Measurements from ENCODE around the gene RAB29.

Gene RAB29
- 36.2 to 74.3 reads per million in 2 donors for total RNA-seq

GRCh38 chr1:205775015-205775716 is at the start of gene RAB29:
RAB29 (minus strand) TSS chr1:205775482; CDS start chr1:205774956, 526 bp downstream.
- peak; percentile 53 to 93 (median 81) for DNase-seq

GRCh38 chr1:205824180-205824579 is 48.9 kb upstream of the RAB29 start:
- DNase-seq = peak in 1 of 5 experiments; percentile 82

- peak in 1 of 5 experiments; percentile 79 for DNase-seq
These were observed 48.0 kb upstream of the RAB29 start for GRCh38 chr1:205823260-205823659.

GRCh38 chr1:205822397-205822796 is 47.1 kb upstream of the RAB29 start:
- no peak for DNase-seq

GRCh38 chr1:205817988-205818387 is 42.7 kb upstream of the RAB29 start:
- no peak for DNase-seq

- DNase-seq = no peak
These were observed 42.1 kb upstream of the RAB29 start for GRCh38 chr1:205817364-205817763.

- DNase-seq = peak in 2 of 5 experiments; percentile 16 to 55
These were observed 38.4 kb upstream of the RAB29 start for GRCh38 chr1:205813755-205814058.

- peak; percentile 84 to 97 (median 93) for DNase-seq
These were observed 37.8 kb upstream of the RAB29 start, which contains the start of gene SLC41A1 for GRCh38 chr1:205812878-205813754. SLC41A1 (minus strand) TSS chr1:205813198; CDS start chr1:205810441, 2,757 bp downstream.

- peak in 1 of 5 experiments; percentile 29 for DNase-seq
These were observed 37.1 kb upstream of the RAB29 start for GRCh38 chr1:205812271-205812877.

GRCh38 chr1:205811660-205812059 is 36.4 kb upstream of the RAB29 start:
- no peak for DNase-seq

- no peak for DNase-seq
These were observed 35.3 kb upstream of the RAB29 start for GRCh38 chr1:205810448-205811157.

- DNase-seq = no peak
These were observed 34.7 kb upstream of the RAB29 start for GRCh38 chr1:205809942-205810345.

- no peak for DNase-seq
These were observed 34.2 kb upstream of the RAB29 start for GRCh38 chr1:205809469-205809868.

GRCh38 chr1:205805082-205805711 is 29.9 kb upstream of the RAB29 start:
- DNase-seq = peak in 2 of 5 experiments; percentile 12 to 25

GRCh38 chr1:205804605-205805004 is 29.3 kb upstream of the RAB29 start:
- no peak for DNase-seq

- DNase-seq = peak in 1 of 5 experiments; percentile 29
These were observed 28.7 kb upstream of the RAB29 start for GRCh38 chr1:205803986-205804385.

GRCh38 chr1:205802060-205802459 is 26.8 kb upstream of the RAB29 start:
- DNase-seq = no peak

GRCh38 chr1:205800981-205801703 is 25.9 kb upstream of the RAB29 start:
- DNase-seq = no peak

- DNase-seq = no peak
These were observed 25.1 kb upstream of the RAB29 start for GRCh38 chr1:205800427-205800826.

GRCh38 chr1:205798577-205798976 is 23.3 kb upstream of the RAB29 start:
- peak in 1 of 5 experiments; percentile 29 for DNase-seq

GRCh38 chr1:205797168-205797567 is 21.9 kb upstream of the RAB29 start:
- no peak for DNase-seq
